ENCODE data around the gene RTF1. TPM values are rescaled to one million over a fixed set of nuclear protein-coding genes. Genes with fewer than 3 reads are reported as not detected.

RTF1 gene
- polyA plus RNA-seq, 1 donor, result 75.6 TPM

GRCh38 chr15:41504751-41505492 is 88.0 kb downstream of the RTF1 start:
- DNase-seq, result no peak

GRCh38 chr15:41505776-41506175 is 88.9 kb downstream of the RTF1 start:
- DNase-seq, result no peak

GRCh38 chr15:41506796-41507341 is 90.0 kb downstream of the RTF1 start:
- DNase-seq, result no peak

GRCh38 chr15:41507820-41508290 is 91.0 kb downstream of the RTF1 start:
- DNase-seq, result no peak

- DNase-seq, result no peak
These were observed 93.8 kb downstream of the RTF1 start for GRCh38 chr15:41510728-41511127.

GRCh38 chr15:41511331-41511898 is 94.5 kb downstream of the RTF1 start:
- no peak for DNase-seq

- no peak for DNase-seq
These were observed 95.0 kb downstream of the RTF1 start for GRCh38 chr15:41511899-41512369.

- no peak for DNase-seq
These were observed 95.6 kb downstream of the RTF1 start for GRCh38 chr15:41512512-41512939.

- no peak for DNase-seq
These were observed 96.1 kb downstream of the RTF1 start for GRCh38 chr15:41512940-41513505.

GRCh38 chr15:41513506-41514227 is 96.8 kb downstream of the RTF1 start, which contains the start of gene LTK:
TSS of gene LTK (minus strand) at chr15:41513827. CDS start at chr15:41513709, 118 bp downstream.
- DNase-seq, result no peak

- no peak for DNase-seq
These were observed 101.1 kb downstream of the RTF1 start for GRCh38 chr15:41517895-41518449.

- DNase-seq, result no peak
These were observed 103.7 kb downstream of the RTF1 start for GRCh38 chr15:41520636-41521035.

- DNase-seq, result no peak
These were observed 104.7 kb downstream of the RTF1 start for GRCh38 chr15:41521614-41522013.

- DNase-seq, result no peak
These were observed 106.2 kb downstream of the RTF1 start for GRCh38 chr15:41523097-41523496.

GRCh38 chr15:41530363-41530956 is 113.6 kb downstream of the RTF1 start:
- no peak for DNase-seq

Other genes with a start within 250 kb of the RTF1 start
- gene EXD1, start 186.3 kb upstream of the RTF1 start, polyA plus RNA-seq (ENCODE audit: insufficient read length), result 0.07 TPM
- 66.7 TPM for gene CHP1, start 185.8 kb upstream of the RTF1 start, polyA plus RNA-seq (ENCODE audit: insufficient read length)
- 12.5 TPM for gene OIP5, start 84.5 kb upstream of the RTF1 start, polyA plus RNA-seq (ENCODE audit: insufficient read length)
- gene NUSAP1, start 84.2 kb upstream of the RTF1 start, polyA plus RNA-seq (ENCODE audit: insufficient read length), result 148 TPM
- gene NDUFAF1, start 14.6 kb upstream of the RTF1 start, polyA plus RNA-seq (ENCODE audit: insufficient read length), result 26.2 TPM
- gene ITPKA, start 76.8 kb downstream of the RTF1 start, polyA plus RNA-seq (ENCODE audit: insufficient read length), result 0.52 TPM
- 1.7 TPM for gene LTK, start 96.7 kb downstream of the RTF1 start, polyA plus RNA-seq (ENCODE audit: insufficient read length)
- 40.6 TPM for gene RPAP1, start 127.2 kb downstream of the RTF1 start, polyA plus RNA-seq (ENCODE audit: insufficient read length)
- gene TYRO3, start 142.1 kb downstream of the RTF1 start, polyA plus RNA-seq (ENCODE audit: insufficient read length), result 131 TPM
- 47.4 TPM for gene MGA, start 243.3 kb downstream of the RTF1 start, polyA plus RNA-seq (ENCODE audit: insufficient read length)

Data from left kidney (tissue), 2 donors.